Smooth muscle cell (in vitro differentiated cells): Measurements from ENCODE around the gene IFT43. TPM values are rescaled to one million over a fixed set of nuclear protein-coding genes. Genes with fewer than 3 reads are reported as not detected.

ENCODE experiments used
- DNase-seq: peaks from one replicate; lab custom pipeline; 2025; ENCODE audit not compliant: unreplicated experiment; lab: John Stamatoyannopoulos, UW
- H2AFZ ChIP-seq: fragments of 200-600 bp; sonication (generic); 2 replicates; pipeline ENCODE4 v1.6.0; 2016; ENCODE audit warnings: antibody characterized with exemption, low read depth, mild to moderate bottlenecking
- H3F3A ChIP-seq: fragments of 200-600 bp; sonication (generic); 2 replicates; pipeline ENCODE4 v1.6.0; 2017; ENCODE audit warnings: antibody characterized with exemption, low read depth
- H3K27ac ChIP-seq: fragments of 200-600 bp; sonication (generic); 2 replicates; pipeline ENCODE4 v1.5.1; 2016; ENCODE audit warnings: low read depth, mild to moderate bottlenecking
- H3K27me3 ChIP-seq: fragments of 200-600 bp; sonication (generic); 2 replicates; pipeline ENCODE4 v1.6.1; 2016; ENCODE audit warnings: low read depth, mild to moderate bottlenecking
- H3K36me3 ChIP-seq: fragments of 200-600 bp; sonication (generic); 2 replicates; pipeline ENCODE4 v1.5.1; 2016; ENCODE audit warnings: low read depth
- H3K4me1 ChIP-seq: fragments of 200-600 bp; sonication (generic); 2 replicates; pipeline ENCODE4 v1.5.1; 2016; ENCODE audit warnings: low read depth
- H3K4me2 ChIP-seq: fragments of 200-600 bp; sonication (generic); 2 replicates; pipeline ENCODE4 v1.6.0; 2016; ENCODE audit warnings: mild to moderate bottlenecking
- H3K4me3 ChIP-seq: fragments of 200-600 bp; sonication (generic); 2 replicates; pipeline ENCODE4 v1.5.1; 2016; ENCODE audit warnings: mild to moderate bottlenecking
- H3K79me2 ChIP-seq: fragments of 200-600 bp; sonication (generic); 2 replicates; pipeline ENCODE4 v1.6.0; 2016; ENCODE audit warnings: low read depth, mild to moderate bottlenecking
- H3K9ac ChIP-seq: fragments of 200-600 bp; sonication (generic); 2 replicates; pipeline ENCODE4 v1.6.0; 2016; ENCODE audit warnings: low read depth
- H3K9me3 ChIP-seq: fragments of 200-600 bp; sonication (generic); replicated peaks from 2 replicates; pipeline ENCODE4 v1.5.1; 2016; ENCODE audit warnings: low read depth
- H4K20me1 ChIP-seq: fragments of 200-600 bp; sonication (generic); 2 replicates; pipeline ENCODE4 v1.6.0; 2016; ENCODE audit warnings: low read depth
- CTCF ChIP-seq: fragments of 200-600 bp; sonication (generic); IDR thresholded peaks from 2 replicates; pipeline ENCODE4 v1.5.1; 2017; ENCODE audit warnings: borderline replicate concordance, mild to moderate bottlenecking, antibody characterized with exemption; ENCODE audit not compliant: insufficient read depth, poor library complexity, severe bottlenecking
- WGBS: methylation state at CpG from one replicate; pipeline ENCODE4 v1.1.7; 2016; ENCODE audit warnings: low lambda C conversion rate; 5-methylcytosine and 5-hydroxymethylcytosine counted together
- polyA plus RNA-seq: library from polyadenylated mRNA; unstranded; fragments of >200 nt; fragmentation: Nextera tagmentation; extraction: Ambion mirVana; gene quantifications from 2 replicates; pipeline ENCODE4 v1.2.1, GENCODE V29; 2016
- total RNA-seq: library from RNA; depleted of rRNA; stranded (reverse); fragments of >200 nt; gene quantifications from 2 replicates; pipeline ENCODE4 v1.2.3, GENCODE V29; 2014

IFT43 gene
- total and polyA plus RNA-seq, 2 experiments from 2014 or later = 46.9 to 63.0 TPM

- no peak for TF ChIP-seq CTCF
- 81% methylated on average over 10 of the region's 10 CpGs for WGBS
- Histone ChIP-seq H3K36me3 (no peaks in the 10 kb centered on the region), H4K20me1 (no peaks in the 10 kb centered on the region), H3K9me3 (no peaks in the 10 kb centered on the region), H2AFZ (no peak overlapping the region), H3F3A (no peaks in the 10 kb centered on the region), H3K4me1 (no peaks in the 10 kb centered on the region), H3K27me3 (no peaks in the 10 kb centered on the region), H3K4me2 (no peak overlapping the region), H3K79me2 (no peaks in the 10 kb centered on the region), H3K4me3 (no peak overlapping the region), H3K27ac (no peak overlapping the region), H3K9ac (no peak overlapping the region)
- DNase-seq = no peak
Observed at GRCh38 chr14:76101391-76102379, 116.1 kb downstream of the IFT43 start.

- Histone ChIP-seq H3K4me1 (no peaks in the 10 kb centered on the region), H3K4me3 (no peak overlapping the region), H2AFZ (no peak overlapping the region), H3F3A (no peaks in the 10 kb centered on the region), H3K36me3 (no peaks in the 10 kb centered on the region), H3K27ac (no peak overlapping the region), H3K9ac (no peak overlapping the region), H3K9me3 (no peaks in the 10 kb centered on the region), H3K79me2 (no peaks in the 10 kb centered on the region), H3K4me2 (no peak overlapping the region), H4K20me1 (no peaks in the 10 kb centered on the region), H3K27me3 (no peaks in the 10 kb centered on the region)
- DNase-seq = no peak
- TF ChIP-seq CTCF = no peak
- 92% methylated on average over 8 of the region's 8 CpGs for WGBS
Observed at GRCh38 chr14:76104802-76105355, 119.3 kb downstream of the IFT43 start.

- TF ChIP-seq CTCF = no peak
- H3K4me3 ChIP-seq = no peak overlapping the region
- no peaks in the 10 kb centered on the region for H4K20me1 ChIP-seq
- no peaks in the 10 kb centered on the region for H3K27me3 ChIP-seq
- no peaks in the 10 kb centered on the region for H3F3A ChIP-seq
- DNase-seq = no peak
- no peaks in the 10 kb centered on the region for H3K9me3 ChIP-seq
- no peak overlapping the region for H2AFZ ChIP-seq
- WGBS = 95% methylated on average over 2 of the region's 2 CpGs
- no peaks in the 10 kb centered on the region for H3K79me2 ChIP-seq
- H3K4me2 ChIP-seq = no peak overlapping the region
- H3K4me1 ChIP-seq = no peaks in the 10 kb centered on the region
- no peaks in the 10 kb centered on the region for H3K36me3 ChIP-seq
- H3K27ac ChIP-seq = no peak overlapping the region
- H3K9ac ChIP-seq = no peak overlapping the region
Observed at GRCh38 chr14:76106188-76106587, 120.6 kb downstream of the IFT43 start.
